OCI-LY1 (cell line): ENCODE data around the gene P4HA1.
"Not testable (repeated sequence)": the region's sequence is repeated elsewhere in the genome, so short reads cannot be mapped to it uniquely, and the experiment has no call there.

Experiments used
- H2AFZ ChIP-seq: fragments of 200-600 bp; sonication (generic), shearing (Covaris generic); 2 replicates; pipeline ENCODE4 v1.6.0; 2014; ENCODE audit warnings: antibody characterized with exemption, mild to moderate bottlenecking, low read length
- H3F3A ChIP-seq: fragments of 200-600 bp; sonication (generic), shearing (Covaris generic); 2 replicates; pipeline ENCODE4 v1.6.0; 2014; ENCODE audit warnings: mild to moderate bottlenecking, antibody characterized with exemption, low read length, moderate library complexity; ENCODE audit not compliant: insufficient read depth
- H3K27ac ChIP-seq: fragments of 200-600 bp; sonication (generic); 2 replicates; pipeline ENCODE4 v1.5.1; 2014; ENCODE audit warnings: low read length, mixed run types, mild to moderate bottlenecking, low read depth; ENCODE audit not compliant: poor library complexity, severe bottlenecking
- H3K27me3 ChIP-seq: fragments of 200-600 bp; sonication (generic); 2 replicates; pipeline ENCODE4 v1.6.0; 2014; ENCODE audit warnings: antibody characterized with exemption, mild to moderate bottlenecking, low read length, moderate library complexity; ENCODE audit not compliant: insufficient read depth
- H3K36me3 ChIP-seq: fragments of 200-600 bp; sonication (generic); 2 replicates; pipeline ENCODE4 v1.6.1; 2014; ENCODE audit warnings: mild to moderate bottlenecking, antibody characterized with exemption, low read length, moderate library complexity, mixed read lengths; ENCODE audit not compliant: insufficient read depth
- H3K4me1 ChIP-seq: fragments of 200-600 bp; sonication (generic); 2 replicates; pipeline ENCODE4 v1.5.1; 2014; ENCODE audit warnings: mild to moderate bottlenecking, low read length, moderate library complexity; ENCODE audit not compliant: insufficient read depth, severe bottlenecking
- H3K4me2 ChIP-seq: fragments of 200-600 bp; sonication (generic), shearing (Covaris generic); 2 replicates; pipeline ENCODE4 v1.6.1; 2014; ENCODE audit warnings: low read length
- H3K4me3 ChIP-seq: fragments of 200-600 bp; sonication (generic); 2 replicates; pipeline ENCODE4 v1.5.1; 2014; ENCODE audit warnings: low read length, low read depth, mild to moderate bottlenecking, mixed read lengths; ENCODE audit not compliant: poor library complexity, severe bottlenecking
- H3K79me2 ChIP-seq: fragments of 200-600 bp; shearing (Covaris generic); 2 replicates; pipeline ENCODE4 v1.6.1; 2016; ENCODE audit warnings: mixed run types, low read length, mixed read lengths; ENCODE audit not compliant: insufficient read depth
- H3K9ac ChIP-seq: fragments of 200-600 bp; sonication (generic), shearing (Covaris generic); 2 replicates; pipeline ENCODE4 v1.6.1; 2014; ENCODE audit warnings: mild to moderate bottlenecking, low read length, mixed read lengths
- H3K9me2 ChIP-seq: fragments of 200-600 bp; sonication (generic), shearing (Covaris generic); 2 replicates; pipeline ENCODE4 v1.6.1; 2014; ENCODE audit warnings: low read depth, mild to moderate bottlenecking, low read length, mixed read lengths
- H3K9me3 ChIP-seq: fragments of 200-600 bp; shearing (Covaris generic); 2 replicates; pipeline ENCODE4 v1.6.1; 2014; ENCODE audit warnings: low read length, mixed read lengths
- H4K20me1 ChIP-seq: fragments of 200-600 bp; sonication (generic), shearing (Covaris generic); 2 replicates; pipeline ENCODE4 v1.6.0; 2016; ENCODE audit warnings: mild to moderate bottlenecking, low read length; ENCODE audit not compliant: insufficient read depth
- EZH2 ChIP-seq: fragments of 200-600 bp; sonication (generic), shearing (Covaris generic); IDR thresholded peaks from 2 replicates; pipeline ENCODE4 v1.8.0; 2017; ENCODE audit warnings: borderline replicate concordance, mixed run types, mild to moderate bottlenecking, antibody characterized with exemption, low read length, moderate library complexity, mixed read lengths
- TF ChIP-seq, protein P1 (sequence below): fragments of 200-600 bp; sonication (generic), shearing (Covaris generic); IDR thresholded peaks from 2 replicates; pipeline ENCODE4 v1.5.1; 2017; ENCODE audit warnings: mild to moderate bottlenecking, antibody characterized with exemption, low read length, moderate library complexity, mixed read lengths

Gene P4HA1

DNA sequence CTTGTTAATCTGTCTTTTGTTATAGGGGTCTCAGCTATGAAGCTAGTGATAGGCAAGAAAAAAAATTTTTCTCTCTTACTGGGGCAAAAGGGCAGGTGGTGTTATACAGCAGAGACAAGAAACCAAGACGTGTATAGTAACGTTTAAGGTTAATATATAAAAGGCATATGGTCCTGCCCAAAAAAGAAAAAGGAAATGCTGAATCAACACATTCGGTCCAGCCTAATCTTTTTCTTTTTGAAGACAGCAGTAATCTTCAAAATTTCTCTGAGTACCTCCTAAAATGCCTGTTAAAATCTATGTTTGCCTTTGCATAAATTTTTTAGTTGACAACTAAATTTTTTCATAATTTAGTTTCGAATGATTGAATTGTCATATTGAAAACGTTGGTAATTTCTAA lies 54.5 kb downstream of the P4HA1 start:
- no peaks in the 10 kb centered on the region for H3K79me2 ChIP-seq
- no peaks in the 10 kb centered on the region for H3K4me1 ChIP-seq
- no peak overlapping the region for H3K27ac ChIP-seq
- H4K20me1 ChIP-seq: no peaks in the 10 kb centered on the region
- H3K9me2 ChIP-seq: no peaks in the 10 kb centered on the region
- peaks cover 46% of the 10 kb centered on the region; the same call in 1 of the 2 replicates for H3K36me3 ChIP-seq
- H3K4me2 ChIP-seq: no peak overlapping the region
- H3K9ac ChIP-seq: no peak overlapping the region
- no peaks in the 10 kb centered on the region for H3K9me3 ChIP-seq
- no peak overlapping the region for H3K4me3 ChIP-seq
- no peak overlapping the region for H2AFZ ChIP-seq
- TF ChIP-seq, protein P1, sequence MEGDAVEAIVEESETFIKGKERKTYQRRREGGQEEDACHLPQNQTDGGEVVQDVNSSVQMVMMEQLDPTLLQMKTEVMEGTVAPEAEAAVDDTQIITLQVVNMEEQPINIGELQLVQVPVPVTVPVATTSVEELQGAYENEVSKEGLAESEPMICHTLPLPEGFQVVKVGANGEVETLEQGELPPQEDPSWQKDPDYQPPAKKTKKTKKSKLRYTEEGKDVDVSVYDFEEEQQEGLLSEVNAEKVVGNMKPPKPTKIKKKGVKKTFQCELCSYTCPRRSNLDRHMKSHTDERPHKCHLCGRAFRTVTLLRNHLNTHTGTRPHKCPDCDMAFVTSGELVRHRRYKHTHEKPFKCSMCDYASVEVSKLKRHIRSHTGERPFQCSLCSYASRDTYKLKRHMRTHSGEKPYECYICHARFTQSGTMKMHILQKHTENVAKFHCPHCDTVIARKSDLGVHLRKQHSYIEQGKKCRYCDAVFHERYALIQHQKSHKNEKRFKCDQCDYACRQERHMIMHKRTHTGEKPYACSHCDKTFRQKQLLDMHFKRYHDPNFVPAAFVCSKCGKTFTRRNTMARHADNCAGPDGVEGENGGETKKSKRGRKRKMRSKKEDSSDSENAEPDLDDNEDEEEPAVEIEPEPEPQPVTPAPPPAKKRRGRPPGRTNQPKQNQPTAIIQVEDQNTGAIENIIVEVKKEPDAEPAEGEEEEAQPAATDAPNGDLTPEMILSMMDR: no peak
- TF ChIP-seq EZH2: no peak
- H3K27me3 ChIP-seq: no peaks in the 10 kb centered on the region
- H3F3A ChIP-seq: no peaks in the 10 kb centered on the region

DNA sequence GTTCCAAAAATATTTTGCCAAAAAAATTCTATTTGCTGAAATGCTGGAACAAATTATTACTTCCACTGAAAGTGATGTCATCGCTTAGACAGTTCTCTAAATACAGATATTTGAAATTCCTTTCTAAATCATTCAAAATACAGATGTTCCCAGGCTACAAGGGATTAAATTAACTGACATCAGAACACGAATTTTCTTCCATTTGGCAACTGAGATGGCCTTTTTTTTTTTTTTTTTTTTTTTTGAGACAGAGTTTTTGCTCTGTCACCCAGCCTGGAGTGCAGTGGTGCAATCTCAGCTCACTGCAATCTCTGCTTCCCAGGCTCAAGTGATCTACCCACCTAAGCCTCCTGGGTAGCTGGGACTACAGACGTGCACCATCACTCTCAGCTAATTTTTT lies 57.0 kb downstream of the P4HA1 start:
- Histone ChIP-seq H2AFZ (no peak overlapping the region), H3K36me3 (peaks cover 46% of the 10 kb centered on the region; the same call in 1 of the 2 replicates), H4K20me1 (no peaks in the 10 kb centered on the region), H3K4me2 (no peak overlapping the region), H3K27ac (no peak overlapping the region), H3K27me3 (no peaks in the 10 kb centered on the region), H3K4me3 (no peak overlapping the region), H3K9ac (no peak overlapping the region), H3K4me1 (no peaks in the 10 kb centered on the region), H3K79me2 (no peaks in the 10 kb centered on the region), H3K9me3 (no peaks in the 10 kb centered on the region), H3K9me2 (no peaks in the 10 kb centered on the region), H3F3A (no peaks in the 10 kb centered on the region)
- TF ChIP-seq EZH2: no peak
- TF ChIP-seq, protein P1: no peak

DNA sequence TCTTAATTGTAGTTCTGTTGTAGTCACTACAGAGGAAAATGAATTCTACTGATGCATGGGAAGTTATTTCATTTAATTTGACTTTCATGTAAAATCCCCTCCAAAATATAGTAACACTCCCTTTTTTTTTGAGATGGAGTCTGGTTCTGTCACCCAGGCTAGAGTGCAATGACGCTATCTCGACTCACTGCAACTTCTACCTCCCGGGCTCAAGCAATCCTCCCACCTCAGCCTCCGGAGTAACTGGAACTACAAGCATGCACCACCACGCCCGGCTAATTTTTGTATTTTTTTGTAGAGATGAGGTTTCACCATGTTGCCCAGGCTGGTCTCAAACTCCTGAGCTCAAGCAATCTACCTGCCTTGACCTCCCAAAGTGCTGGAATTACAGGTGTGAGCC lies 60.4 kb downstream of the P4HA1 start:
- H3K4me3 ChIP-seq, H3F3A ChIP-seq, H3K4me2 ChIP-seq, H3K9ac ChIP-seq, H4K20me1 ChIP-seq, H3K27ac ChIP-seq, H3K9me3 ChIP-seq, H3K4me1 ChIP-seq, H3K27me3 ChIP-seq, H2AFZ ChIP-seq, H3K79me2 ChIP-seq, H3K9me2 ChIP-seq: not testable (repeated sequence)
- peaks cover 33% of the 10 kb centered on the region; the same call in 1 of the 2 replicates for H3K36me3 ChIP-seq

DNA sequence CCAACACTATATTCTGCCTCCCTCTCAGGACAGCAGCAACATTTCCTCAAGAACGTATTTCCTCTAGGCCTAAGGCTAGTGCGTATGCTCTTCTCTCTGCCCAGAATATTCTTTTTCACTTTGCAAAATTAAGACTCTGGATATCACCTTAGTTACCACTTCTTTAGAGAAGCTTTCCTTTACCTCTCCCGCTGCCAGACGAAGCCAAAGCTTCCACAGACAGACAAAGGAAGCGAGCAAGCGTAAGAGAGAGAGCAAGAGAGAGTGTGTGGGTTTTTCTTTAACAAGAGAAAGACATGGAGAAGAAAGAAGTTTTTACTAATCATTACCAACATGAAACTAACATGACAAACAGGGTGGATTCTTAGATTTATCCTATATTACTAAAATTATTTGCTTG lies 64.1 kb downstream of the P4HA1 start:
- no peak overlapping the region for H2AFZ ChIP-seq
- H3K27ac ChIP-seq: no peak overlapping the region
- TF ChIP-seq, protein P1: no peak
- no peak for TF ChIP-seq EZH2
- H4K20me1 ChIP-seq: no peaks in the 10 kb centered on the region
- H3K9me3 ChIP-seq: no peaks in the 10 kb centered on the region
- H3F3A ChIP-seq: no peaks in the 10 kb centered on the region
- H3K27me3 ChIP-seq: no peaks in the 10 kb centered on the region
- no peak overlapping the region for H3K4me2 ChIP-seq
- no peaks in the 10 kb centered on the region for H3K79me2 ChIP-seq
- H3K36me3 ChIP-seq: peaks cover 66% of the 10 kb centered on the region
- no peak overlapping the region for H3K9ac ChIP-seq
- no peaks in the 10 kb centered on the region for H3K9me2 ChIP-seq
- no peaks in the 10 kb centered on the region for H3K4me1 ChIP-seq
- no peak overlapping the region for H3K4me3 ChIP-seq

DNA sequence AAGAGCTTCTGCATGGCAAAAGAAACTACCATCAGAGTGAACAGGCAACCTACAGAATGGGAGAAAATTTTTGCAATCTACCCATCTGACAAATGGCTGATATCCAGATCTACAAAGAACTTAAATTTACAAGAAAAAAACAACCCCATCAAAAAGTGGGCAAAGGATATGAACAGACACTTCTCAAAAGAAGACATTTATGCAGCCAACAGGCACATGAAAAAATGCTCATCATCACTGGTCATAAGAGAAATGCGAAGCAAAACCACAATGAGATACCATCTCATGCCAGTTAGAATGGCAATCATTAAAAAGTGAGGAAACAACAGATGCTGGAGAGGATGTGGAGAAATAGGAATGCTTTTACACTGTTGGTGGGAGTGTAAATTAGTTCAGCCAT lies 70.0 kb downstream of the P4HA1 start:
- H3K9me3 ChIP-seq, H2AFZ ChIP-seq, H3K79me2 ChIP-seq, H3K27me3 ChIP-seq, H3K4me3 ChIP-seq, H3K4me1 ChIP-seq, H3F3A ChIP-seq, H4K20me1 ChIP-seq, H3K4me2 ChIP-seq, H3K27ac ChIP-seq, H3K9me2 ChIP-seq, H3K9ac ChIP-seq: not testable (repeated sequence)
- H3K36me3 ChIP-seq: peaks cover 51% of the 10 kb centered on the region
